Measurements from ENCODE around the gene TANC1. TPM values are rescaled to one million over a fixed set of nuclear protein-coding genes. Genes with fewer than 3 reads are reported as not detected.
A peak's percentile ranks its signal among the peaks of the same experiment; 100 is the strongest.

Gene TANC1
- total RNA-seq, 1 experiment from 2014 or later: 19.3 TPM

DNA sequence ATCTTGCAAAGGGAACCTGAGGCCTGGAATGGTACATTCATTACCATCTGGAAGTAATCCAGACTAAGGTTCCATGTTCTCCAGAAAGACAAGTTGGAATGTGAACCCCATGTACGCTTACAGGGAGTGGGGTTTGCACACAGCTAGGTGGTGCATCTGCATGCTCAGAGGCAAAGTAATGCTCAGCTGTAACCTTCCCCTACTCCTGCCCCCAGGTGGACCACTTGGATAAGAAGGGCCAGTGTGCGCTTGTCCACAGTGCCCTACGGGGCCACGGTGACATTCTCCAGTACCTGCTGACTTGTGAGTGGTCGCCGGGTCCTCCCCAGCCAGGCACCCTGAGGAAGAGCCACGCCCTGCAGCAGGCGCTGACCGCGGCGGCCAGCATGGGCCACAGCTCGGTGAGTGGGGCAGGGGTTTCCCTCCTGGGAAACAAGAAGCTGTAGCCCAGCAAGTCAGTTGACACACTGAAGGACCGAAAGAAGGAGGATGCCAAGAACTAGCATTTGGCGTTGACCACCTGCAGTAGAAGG is 228.0 kb downstream of the TANC1 start:
- no peak for DNase-seq (ENCODE audit: low read depth)

DNA sequence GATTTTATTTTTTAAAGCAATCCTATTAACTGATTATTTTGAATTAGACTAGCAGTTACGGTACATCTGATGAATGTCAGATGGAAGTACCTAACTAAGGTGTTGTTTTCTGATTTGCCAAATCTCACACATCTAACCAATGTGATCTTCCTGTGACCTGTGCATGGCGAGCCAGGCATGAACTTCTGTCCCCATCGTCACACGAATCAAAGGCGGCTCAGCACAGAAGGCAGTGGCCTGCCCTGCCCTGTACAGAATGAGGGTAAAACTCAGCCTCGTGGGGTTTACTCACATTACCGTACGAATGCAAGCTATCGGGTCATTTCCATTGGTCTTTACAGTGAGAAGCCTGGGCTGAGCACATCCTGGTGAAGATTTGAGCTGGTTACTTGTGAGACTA is 230.8 kb downstream of the TANC1 start:
- no peak for DNase-seq (ENCODE audit: low read depth)

DNA sequence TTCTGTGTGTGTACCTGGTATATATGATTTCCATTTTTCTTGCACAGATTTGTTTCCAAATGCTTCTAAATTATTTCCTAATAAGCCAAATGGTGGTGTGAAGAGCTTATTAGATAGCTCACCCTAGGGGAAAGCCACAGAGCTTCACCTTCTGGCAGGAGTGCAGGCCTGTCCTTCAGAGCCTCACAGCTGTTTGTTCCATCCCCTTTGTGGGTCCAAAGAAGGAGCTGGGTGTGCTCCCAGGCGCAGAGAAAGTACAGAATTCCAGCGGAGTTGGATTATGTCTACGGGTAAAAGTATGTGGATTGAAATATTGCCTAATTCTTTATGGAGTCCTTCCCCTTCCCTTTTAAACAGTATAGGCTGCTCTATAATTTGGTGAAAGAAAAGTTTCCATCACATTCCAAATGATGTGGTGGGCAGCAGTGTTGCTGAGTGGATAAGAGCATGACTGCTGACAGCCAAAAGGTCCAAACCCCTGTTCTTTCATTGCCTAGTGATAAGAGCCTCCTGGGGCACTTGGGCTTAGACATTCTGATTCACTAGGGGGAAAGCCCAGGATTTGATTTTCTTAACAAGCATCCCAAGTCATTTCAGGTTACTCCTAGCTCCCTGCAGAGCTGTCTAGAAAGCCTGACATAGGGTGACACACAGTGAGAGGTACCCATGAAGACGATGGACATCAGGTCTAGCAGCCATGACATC is 231.5 kb downstream of the TANC1 start:
- DNase-seq (ENCODE audit: low read depth): no peak

DNA sequence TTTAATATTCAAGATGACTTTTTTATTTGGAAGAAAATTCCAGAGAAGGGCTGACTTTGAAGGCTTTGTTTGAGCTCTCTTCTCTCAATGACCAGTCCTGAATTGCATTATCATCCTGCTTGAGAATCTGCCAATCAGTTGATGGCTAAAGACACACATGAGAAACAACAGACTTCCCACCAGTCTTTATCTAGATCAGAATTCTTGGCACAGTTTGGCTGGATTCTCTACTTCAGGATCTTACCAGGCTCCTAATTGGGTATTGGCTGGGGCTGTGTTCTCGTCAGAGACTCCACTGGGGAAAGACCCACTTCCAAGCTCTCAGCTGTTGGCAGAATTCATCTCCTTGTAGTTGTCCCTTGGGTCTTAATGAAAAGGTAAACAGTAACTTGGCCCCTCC is 232.1 kb downstream of the TANC1 start:
- no peak for DNase-seq (ENCODE audit: low read depth)

DNA sequence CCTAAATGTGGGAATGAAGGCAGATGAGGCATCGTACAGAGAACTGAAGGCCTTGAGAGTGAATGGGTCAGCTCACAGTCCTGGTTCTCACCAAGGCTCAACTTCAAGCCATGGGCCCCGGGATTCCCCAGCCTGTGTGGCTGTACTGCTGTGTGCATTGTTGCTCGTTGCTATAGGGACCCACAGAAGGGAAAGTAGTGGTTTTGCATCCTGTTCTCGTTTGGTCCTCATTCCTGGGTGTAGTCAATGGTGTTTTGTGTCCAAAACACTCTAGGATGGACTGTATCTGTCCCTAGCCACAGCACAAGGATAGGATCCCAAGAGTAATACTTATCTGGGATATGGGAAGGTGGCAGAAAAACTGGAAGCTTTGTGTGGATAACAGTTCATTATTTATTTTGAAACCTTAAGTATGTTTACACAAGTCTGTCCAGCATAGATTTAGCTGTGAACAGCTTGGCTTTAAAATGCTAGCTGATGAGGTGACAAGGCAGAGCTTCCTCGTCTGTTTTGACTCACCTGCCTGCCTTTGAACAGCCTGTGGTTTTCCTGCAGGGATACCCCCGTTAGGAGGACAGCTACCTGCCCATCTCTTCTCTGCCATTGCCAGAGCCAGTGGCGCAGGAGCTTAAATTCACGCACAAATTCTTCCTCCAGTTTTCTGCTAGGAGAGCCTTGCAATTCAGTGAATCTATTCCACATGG is 233.1 kb downstream of the TANC1 start:
- DNase-seq (ENCODE audit: low read depth): peak; percentile 69

DNA sequence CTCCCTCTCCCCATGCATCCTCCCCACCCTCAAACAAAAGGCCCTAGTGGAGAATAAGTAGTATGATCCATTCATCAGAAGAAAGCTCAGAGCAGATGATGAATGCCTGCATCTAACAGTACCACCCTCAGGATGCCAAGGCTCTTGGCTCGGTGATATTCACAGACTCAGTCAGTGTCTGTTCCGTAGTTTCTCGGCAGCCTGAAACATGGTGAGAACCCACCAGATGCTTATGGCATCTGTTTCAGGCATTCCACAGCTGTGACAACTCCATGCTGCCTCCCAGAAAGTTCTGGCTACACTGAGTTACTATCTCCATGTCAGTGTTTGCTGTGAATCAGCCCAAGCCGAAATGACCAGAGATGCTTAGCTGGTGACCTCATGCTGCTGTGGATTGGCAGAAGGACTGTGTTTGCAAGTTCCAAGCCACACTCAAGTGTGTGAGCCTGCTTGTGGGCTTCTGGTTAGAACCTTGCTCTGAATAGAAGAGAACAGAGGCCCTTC is 234.2 kb downstream of the TANC1 start:
- DNase-seq (ENCODE audit: low read depth): peak; percentile 96

DNA sequence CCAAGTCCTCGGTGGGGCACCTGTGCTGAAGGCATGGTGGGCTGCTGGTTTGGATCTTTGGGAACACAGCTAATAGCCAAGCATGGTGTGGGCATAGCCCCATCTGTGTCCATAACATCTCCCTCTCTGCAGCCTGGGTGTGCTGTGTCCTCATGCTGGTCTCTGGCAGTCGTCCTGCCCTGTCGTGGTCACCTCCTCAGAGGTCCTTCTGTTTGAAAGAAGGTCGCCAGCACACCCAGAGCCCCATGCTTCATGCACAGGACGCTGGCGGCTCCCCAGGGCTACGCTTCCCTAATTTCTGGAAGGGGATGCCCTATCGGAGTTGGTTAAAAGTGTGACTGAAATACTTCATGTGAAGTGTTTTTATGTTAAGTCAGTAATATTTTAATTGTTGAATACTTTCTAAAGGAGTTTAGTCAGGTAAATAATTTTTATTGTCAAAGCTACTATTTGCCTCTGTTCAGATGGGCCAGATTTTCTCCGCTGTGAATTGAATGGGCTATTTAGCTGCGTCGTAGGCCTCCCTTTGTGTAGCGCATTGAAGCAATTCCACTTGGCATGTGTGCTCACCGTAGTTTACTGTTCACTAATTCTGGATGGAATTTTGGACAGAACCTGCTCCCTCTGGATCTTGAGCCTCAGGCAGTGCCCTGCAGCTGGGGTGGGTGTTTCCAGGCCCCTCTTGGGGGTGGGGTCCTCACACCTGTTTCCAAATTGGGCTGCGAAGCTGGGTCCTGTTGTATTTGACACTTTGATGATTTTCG is 236.1 kb downstream of the TANC1 start:
- no peak for DNase-seq (ENCODE audit: low read depth)

DNA sequence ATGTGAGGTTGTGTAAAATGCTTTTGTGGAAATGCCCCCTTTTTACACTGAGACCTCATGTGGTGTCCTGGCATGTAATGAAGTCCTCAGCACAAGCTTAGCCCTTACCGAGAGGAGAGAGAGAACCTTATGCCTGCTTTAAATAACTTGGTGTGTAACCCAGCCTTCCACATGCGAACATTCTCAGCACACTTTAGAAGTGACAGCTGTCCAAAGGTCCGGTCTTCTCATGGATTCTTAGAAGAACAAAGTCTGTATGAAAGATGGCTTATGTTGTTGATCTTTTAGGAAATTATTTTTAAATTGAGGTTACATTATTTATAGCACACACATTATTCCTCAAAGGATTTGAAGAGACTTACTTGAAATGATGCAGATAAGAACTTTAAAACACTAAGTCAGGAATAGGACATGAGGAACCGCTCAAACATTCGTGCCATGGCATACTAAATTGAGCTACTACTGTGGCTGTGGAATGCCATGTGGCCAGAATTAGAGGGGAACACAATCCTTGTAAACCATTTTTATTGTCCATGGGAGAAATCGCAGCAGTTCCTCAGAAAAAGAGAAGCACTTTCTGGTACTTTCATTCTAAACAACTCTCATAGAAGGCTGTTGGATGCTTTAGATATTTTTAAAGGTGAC is 238.4 kb downstream of the TANC1 start:
- DNase-seq (ENCODE audit: low read depth): no peak

DNA sequence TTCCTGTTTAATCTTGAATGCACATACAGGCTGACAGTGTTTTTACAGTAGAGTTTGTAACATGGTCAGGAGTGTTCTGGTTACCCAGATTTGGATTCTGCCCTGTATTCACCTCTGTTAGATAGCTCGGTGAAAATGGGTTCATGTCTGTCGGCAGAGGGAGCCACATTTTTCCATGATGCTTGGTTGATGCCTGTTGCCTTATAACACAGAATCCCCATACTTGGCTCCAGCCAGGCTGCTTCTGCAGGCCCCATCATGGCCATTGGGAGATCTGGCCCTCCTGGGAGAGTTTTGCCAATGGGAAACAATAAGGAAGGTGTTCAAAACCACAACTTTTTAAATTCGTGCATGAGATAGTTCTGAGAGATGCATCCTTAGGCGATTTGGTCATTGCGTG is 240.0 kb downstream of the TANC1 start:
- no peak for DNase-seq (ENCODE audit: low read depth)

DNA sequence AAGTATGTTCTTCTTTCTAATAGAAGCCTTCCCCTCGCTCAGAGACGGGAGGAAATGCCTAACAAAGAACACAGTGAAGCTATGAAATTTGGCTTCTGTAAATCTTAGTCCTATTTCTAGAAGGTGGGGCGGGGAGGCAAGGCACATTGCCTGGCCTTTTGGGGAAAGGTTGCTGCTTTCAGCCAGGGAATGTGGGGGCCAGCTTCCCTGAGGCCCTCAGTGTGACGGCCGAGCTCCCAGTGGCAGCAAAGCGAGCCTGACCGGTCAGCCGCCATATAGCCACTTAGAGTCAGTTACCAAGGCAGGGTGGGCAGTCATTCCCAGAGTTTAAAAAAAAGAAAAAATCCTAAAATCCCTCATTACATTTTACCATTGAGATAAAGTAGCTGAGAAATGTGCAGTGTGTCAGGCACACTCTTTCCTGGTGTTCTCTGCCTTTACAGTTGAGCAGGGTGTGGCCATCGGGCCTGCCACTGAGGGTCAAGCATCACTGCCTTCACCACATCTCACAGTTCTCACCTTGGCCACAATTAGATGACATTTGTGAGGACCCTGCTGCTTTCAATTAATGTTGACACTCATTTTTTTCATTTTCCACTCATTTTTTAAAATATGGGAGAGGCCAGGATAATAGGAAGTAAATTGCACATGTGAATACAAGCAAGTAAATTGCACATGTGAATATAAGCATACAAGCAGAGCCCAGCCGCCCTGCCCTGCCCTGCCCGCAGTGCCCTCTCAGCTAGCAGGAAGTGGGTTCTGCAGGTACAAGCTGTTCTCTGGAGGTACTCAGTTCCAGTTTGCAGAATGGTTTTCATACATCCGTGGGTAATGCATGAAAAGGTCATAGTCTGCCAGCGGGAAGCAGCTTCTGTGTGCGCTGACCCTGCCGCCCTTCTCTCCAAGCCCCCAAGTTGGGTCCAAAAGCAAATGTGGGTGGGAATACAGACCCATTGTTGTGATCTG is 241.2 kb downstream of the TANC1 start:
- DNase-seq (ENCODE audit: low read depth): no peak

DNA sequence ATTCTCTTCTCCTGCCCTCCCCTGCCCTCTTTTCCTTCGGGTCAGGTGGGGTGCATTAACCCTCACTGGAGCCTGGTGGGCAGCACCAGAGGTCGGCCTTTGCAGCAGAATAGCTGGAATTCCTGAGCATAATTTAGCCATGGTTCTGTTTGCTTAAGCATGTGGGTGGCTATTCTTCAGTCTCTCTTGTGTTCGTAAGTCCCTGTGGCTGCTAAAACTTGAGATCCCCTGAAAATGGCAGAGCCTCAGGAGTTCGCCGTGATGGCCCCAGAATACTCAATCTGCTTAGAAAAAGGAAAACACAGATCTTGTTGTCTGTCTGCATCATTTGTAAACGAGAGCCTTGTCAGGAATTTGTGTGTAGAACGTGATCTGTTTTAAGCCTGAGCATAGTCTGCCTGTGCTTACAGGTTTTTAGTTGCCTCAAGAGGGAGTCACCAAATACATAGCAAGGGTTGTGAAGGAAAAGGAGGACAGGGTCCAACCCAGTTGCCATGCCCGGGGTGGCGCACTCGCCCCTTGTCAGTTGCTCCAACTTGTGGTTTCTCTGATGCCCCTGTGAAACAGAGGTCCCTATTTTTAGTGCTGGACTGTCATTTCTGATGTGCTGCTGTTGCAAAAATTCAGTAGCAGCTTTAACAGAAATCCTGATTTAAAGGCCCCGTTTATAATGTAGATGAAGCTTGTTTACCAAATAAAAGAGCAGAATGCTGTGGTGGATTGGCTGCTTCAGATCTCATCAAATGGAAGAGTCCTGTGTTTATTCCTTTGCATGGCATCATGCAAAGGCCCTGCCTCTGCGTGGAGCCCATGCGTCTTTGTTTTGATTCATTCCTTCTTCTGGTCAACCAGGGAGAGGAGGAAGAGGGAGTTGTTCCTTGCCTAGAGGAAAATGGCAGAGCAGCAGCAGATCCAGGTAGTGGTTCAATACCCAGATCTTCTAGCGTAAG is 243.3 kb downstream of the TANC1 start:
- DNase-seq (ENCODE audit: low read depth): no peak

DNA sequence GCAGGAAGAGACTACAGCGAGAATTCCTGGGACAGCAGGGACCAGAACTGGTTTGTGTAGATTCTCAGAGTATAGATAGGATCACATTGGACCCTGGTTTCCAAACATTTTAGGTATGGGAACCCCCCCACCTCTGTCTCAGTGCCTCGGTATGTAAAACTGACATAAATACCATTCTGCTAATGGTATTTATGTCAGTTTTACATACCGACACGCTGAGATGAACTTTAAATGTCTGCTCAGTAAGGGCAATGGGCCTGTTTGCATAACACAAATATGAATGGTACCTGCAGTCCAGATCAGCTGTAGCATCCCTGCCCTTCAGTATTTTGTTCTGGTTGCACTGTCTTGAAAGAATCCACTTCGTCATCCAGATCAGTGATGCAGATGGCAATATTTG is 244.9 kb downstream of the TANC1 start:
- DNase-seq (ENCODE audit: low read depth): no peak

DNA sequence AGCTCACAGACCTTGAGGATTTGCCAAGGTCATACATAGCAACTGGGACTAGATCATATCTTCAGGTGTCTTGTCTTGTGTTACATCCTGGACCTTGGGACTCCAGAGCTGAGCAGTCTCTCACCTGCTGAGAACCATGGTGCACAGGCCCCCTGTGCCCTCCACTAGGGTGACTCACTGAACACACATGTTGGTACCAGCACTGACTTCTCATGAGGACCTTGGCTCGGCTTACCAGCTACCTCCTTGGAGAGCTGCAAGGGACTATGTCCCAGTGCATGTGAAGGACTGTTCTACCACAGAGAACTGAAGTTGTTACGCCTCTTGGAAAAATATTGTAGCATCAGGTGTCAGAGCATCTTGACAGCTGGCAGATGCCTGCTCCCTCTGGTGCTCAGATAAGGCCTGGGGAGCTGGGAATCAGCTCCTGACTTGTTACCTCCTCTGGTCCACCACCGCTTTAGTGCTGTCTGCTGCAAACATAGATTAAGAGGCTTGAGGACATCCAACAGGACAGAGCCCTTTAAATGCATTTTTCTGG is 246.0 kb downstream of the TANC1 start:
- DNase-seq (ENCODE audit: low read depth): no peak

DNA sequence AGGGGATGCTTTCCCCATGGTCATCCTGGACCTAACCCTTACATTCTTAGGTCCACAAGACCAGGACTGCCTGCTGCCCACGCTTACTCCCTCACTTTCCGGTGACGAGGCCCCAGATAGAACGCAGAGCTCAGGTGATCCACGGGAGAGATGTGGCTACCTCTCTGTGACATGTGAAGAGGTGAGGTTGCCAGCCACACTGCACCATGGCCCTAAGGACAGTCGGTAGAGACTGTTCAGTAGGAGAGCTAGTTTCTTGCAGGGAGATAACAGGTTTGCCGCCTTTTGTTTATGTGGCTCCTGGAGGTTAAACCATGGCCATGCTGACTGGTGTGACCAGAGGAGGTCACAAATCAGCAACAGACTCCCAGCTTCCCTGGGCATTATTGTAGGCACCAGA is 246.7 kb downstream of the TANC1 start:
- no peak for DNase-seq (ENCODE audit: low read depth)

DNA sequence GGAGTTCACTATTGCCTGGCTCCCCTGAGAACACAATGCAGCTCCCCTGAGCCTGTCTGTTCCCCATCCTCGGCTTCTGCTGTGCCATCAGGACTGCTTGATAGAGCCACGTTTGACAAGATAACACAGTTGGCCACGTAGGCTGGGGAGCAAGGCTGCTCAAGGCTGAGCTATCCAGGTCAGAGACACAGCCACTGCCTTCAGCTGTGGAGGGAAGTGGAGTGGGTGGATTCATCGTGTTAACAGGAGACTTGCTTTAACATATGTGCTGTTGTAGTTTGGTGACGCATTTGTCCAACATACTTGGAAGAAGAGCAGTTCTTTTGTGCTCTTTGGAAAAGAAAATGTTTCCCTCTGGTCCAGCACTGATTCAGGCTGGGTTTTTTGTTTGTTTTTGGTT is 249.2 kb downstream of the TANC1 start:
- no peak for DNase-seq (ENCODE audit: low read depth)

DNA sequence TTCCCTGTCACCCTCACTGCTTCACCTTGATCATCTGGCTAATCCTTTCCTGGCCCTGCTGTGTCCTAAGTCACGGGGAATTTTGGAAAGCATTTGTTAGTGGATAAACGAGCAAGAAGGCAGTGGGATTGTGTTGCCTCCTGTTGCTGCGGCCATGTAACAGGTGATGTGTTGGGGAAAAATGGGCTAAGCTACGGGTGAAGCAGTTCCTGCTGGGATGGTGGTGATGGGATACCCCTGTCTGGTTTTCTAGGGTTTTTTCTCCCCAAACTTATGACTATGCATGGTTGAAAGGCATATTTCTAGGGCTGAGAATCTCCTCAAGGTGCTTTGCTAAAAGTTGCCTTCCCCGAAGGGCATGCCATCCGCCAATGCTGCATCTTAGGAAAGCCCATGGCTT is 249.9 kb downstream of the TANC1 start:
- DNase-seq (ENCODE audit: low read depth): no peak

DNA sequence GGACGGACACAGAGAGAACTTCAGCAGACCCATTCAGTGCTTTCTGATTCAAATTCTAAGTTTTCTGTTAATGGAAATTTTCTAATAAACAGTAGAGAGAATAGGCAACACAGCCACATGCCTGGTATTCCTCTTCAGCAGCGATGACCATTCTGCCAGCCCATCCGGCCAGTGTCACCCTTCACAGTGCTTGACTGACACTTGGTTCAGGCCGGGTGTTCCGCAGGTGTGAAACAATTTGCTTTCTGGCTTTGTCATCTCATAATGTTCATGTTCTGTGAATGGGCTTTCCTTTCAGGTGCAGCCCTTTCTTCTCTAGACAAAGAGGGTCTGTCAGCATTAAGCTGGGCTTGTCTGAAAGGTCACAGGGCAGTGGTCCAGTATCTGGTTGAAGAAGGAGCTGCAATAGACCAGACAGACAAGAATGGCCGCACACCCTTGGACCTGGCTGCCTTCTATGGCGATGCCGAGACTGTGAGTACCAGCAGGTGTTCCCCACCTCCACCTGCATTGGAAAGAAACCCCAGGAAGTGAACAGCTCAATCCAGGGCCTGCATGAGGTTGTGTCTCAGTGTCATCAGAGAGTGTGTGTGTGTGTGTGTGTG is 251.1 kb downstream of the TANC1 start:
- DNase-seq (ENCODE audit: low read depth): no peak

DNA sequence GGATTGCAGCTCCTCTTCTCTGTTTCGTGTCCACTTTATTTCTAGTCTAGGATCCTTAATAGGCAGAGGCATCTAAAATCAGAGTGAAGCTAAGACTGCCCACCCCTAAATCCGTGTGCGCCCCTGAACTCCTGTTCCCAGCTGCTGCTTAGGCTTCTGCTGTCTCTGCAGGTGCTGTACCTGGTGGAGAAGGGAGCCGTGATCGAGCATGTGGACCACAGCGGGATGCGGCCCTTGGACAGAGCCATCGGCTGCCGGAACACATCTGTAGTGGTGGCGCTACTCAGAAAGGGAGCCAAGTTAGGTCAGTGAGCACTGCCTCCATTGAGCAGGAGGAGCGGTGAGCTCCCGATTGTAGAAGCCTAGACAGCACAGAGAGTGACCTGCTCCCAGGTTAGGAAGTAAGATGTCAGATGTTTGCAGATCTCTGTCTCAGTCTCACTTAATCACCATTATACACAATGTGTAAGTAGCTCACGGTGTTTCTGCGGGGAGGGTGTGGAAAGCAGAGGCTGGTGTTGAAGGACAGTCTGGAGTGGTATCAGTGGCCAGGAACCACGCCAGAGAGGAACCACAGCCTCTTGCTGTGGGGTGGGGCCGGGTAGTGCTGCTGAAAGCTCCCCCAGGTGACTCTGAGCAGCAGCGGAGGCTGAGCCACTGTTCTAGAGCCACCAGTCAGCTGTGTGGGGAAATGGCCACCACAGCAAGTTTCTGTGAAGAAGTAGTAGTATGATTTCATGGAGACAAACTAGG is 255.8 kb downstream of the TANC1 start:
- DNase-seq (ENCODE audit: low read depth): no peak
